K562 (cell line): ENCODE data around the gene SMC5. TPM values are rescaled to one million over a fixed set of nuclear protein-coding genes. Genes with fewer than 3 reads are reported as not detected.
A peak's percentile ranks its signal among the peaks of the same experiment; 100 is the strongest.

Source experiments
- BRD9 ChIP-seq: fragments of 450-650 bp; IDR thresholded peaks from 2 replicates; pipeline ENCODE4 v1.6.1; 2018; ENCODE audit warnings: low read depth; ENCODE audit not compliant: partially characterized antibody
- CBFA2T2 ChIP-seq: fragments of 450-650 bp; conservative IDR thresholded peaks from 2 replicates; pipeline ENCODE4 v1.6.1; 2017; ENCODE audit warnings: mild to moderate bottlenecking
- MEIS2 ChIP-seq: fragments of 450-650 bp; IDR thresholded peaks from 2 replicates; pipeline ENCODE4 v1.6.1; 2014; ENCODE audit warnings: mild to moderate bottlenecking; ENCODE audit not compliant: partially characterized antibody
- PKNOX1 ChIP-seq: fragments of 450-650 bp; IDR thresholded peaks from 2 replicates; pipeline ENCODE4 v1.6.1; 2016
- TAL1 ChIP-seq: fragments of 450-650 bp; IDR thresholded peaks from 2 replicates; pipeline ENCODE4 v1.6.1; 2016; ENCODE audit warnings: mild to moderate bottlenecking
- polyA plus RNA-seq, 8 experiments: library from polyadenylated mRNA; depleted of rRNA in 4 of 8; stranded (reverse) in 5 of 8; unstranded in 3 of 8; fragments of >200 nt; fragmentation: Nextera tagmentation in 2 of 8; fragmentation: Illumina TruSeq in 1 of 8; extraction: Ambion mirVana in 2 of 8; extraction: Trizol in 1 of 8; gene quantifications; 2 replicates each; pipeline versions ENCODE4 v1.2.1 to v1.2.3, GENCODE V29; 2011 to 2014; ENCODE audit warnings: inconsistent platforms in 1 of 8, missing spikeins in 1 of 8
- total RNA-seq, 7 experiments: library from RNA; depleted of rRNA in 6 of 7; stranded (reverse); fragments of >200 nt in 6 of 7; fragmentation: Illumina TruSeq in 2 of 7; extraction: Trizol in 2 of 7; gene quantifications; 2 replicates each; pipeline versions ENCODE4 v1.2.1 to v1.2.3, GENCODE V29; 2011 to 2021; ENCODE audit warnings: low replicate concordance in 1 of 7
- TF ChIP-seq, protein P1 (sequence below): fragments of 450-650 bp; IDR thresholded peaks from 2 replicates; pipeline ENCODE4 v1.6.1; 2016; ENCODE audit warnings: mild to moderate bottlenecking, moderate library complexity

The SMC5 gene
- total and polyA plus RNA-seq, 9 of the 15 experiments (the other 6 are each of a cell fraction or from before 2014, with no cell fraction given), result 3.5 to 43.2 (median 21.4) TPM

DNA sequence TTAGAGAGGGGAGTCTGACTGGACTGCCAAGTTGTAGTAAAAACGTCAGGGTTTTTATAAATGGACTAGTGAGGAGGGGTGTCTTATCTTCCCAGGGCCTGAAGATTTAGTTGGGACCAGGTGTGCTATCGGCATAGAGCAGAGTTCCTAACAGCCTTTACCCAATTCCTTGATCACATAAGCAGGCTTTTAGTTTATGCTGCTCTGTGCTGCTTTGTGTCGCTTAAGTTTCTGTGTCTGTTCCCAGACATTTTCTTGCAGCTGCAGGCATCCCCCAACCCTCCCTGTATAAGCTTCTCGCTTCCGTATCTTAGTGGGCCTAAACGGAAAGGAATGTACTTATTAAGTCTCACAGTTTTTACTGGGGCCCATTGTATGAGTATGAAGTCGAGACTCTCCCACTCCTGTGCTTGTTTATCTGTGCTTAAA lies 2.6 kb upstream of the SMC5 start (continued):
- TF ChIP-seq, protein P1, sequence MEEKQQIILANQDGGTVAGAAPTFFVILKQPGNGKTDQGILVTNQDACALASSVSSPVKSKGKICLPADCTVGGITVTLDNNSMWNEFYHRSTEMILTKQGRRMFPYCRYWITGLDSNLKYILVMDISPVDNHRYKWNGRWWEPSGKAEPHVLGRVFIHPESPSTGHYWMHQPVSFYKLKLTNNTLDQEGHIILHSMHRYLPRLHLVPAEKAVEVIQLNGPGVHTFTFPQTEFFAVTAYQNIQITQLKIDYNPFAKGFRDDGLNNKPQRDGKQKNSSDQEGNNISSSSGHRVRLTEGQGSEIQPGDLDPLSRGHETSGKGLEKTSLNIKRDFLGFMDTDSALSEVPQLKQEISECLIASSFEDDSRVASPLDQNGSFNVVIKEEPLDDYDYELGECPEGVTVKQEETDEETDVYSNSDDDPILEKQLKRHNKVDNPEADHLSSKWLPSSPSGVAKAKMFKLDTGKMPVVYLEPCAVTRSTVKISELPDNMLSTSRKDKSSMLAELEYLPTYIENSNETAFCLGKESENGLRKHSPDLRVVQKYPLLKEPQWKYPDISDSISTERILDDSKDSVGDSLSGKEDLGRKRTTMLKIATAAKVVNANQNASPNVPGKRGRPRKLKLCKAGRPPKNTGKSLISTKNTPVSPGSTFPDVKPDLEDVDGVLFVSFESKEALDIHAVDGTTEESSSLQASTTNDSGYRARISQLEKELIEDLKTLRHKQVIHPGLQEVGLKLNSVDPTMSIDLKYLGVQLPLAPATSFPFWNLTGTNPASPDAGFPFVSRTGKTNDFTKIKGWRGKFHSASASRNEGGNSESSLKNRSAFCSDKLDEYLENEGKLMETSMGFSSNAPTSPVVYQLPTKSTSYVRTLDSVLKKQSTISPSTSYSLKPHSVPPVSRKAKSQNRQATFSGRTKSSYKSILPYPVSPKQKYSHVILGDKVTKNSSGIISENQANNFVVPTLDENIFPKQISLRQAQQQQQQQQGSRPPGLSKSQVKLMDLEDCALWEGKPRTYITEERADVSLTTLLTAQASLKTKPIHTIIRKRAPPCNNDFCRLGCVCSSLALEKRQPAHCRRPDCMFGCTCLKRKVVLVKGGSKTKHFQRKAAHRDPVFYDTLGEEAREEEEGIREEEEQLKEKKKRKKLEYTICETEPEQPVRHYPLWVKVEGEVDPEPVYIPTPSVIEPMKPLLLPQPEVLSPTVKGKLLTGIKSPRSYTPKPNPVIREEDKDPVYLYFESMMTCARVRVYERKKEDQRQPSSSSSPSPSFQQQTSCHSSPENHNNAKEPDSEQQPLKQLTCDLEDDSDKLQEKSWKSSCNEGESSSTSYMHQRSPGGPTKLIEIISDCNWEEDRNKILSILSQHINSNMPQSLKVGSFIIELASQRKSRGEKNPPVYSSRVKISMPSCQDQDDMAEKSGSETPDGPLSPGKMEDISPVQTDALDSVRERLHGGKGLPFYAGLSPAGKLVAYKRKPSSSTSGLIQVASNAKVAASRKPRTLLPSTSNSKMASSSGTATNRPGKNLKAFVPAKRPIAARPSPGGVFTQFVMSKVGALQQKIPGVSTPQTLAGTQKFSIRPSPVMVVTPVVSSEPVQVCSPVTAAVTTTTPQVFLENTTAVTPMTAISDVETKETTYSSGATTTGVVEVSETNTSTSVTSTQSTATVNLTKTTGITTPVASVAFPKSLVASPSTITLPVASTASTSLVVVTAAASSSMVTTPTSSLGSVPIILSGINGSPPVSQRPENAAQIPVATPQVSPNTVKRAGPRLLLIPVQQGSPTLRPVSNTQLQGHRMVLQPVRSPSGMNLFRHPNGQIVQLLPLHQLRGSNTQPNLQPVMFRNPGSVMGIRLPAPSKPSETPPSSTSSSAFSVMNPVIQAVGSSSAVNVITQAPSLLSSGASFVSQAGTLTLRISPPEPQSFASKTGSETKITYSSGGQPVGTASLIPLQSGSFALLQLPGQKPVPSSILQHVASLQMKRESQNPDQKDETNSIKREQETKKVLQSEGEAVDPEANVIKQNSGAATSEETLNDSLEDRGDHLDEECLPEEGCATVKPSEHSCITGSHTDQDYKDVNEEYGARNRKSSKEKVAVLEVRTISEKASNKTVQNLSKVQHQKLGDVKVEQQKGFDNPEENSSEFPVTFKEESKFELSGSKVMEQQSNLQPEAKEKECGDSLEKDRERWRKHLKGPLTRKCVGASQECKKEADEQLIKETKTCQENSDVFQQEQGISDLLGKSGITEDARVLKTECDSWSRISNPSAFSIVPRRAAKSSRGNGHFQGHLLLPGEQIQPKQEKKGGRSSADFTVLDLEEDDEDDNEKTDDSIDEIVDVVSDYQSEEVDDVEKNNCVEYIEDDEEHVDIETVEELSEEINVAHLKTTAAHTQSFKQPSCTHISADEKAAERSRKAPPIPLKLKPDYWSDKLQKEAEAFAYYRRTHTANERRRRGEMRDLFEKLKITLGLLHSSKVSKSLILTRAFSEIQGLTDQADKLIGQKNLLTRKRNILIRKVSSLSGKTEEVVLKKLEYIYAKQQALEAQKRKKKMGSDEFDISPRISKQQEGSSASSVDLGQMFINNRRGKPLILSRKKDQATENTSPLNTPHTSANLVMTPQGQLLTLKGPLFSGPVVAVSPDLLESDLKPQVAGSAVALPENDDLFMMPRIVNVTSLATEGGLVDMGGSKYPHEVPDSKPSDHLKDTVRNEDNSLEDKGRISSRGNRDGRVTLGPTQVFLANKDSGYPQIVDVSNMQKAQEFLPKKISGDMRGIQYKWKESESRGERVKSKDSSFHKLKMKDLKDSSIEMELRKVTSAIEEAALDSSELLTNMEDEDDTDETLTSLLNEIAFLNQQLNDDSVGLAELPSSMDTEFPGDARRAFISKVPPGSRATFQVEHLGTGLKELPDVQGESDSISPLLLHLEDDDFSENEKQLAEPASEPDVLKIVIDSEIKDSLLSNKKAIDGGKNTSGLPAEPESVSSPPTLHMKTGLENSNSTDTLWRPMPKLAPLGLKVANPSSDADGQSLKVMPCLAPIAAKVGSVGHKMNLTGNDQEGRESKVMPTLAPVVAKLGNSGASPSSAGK, result no peak
- TF ChIP-seq MEIS2, result peak; percentile 88
- TF ChIP-seq CBFA2T2, result peak; percentile 91
- peak; percentile 87 for TF ChIP-seq TAL1
- TF ChIP-seq BRD9, result peak; percentile 78
- peak; percentile 40; the same call in 1 of the 2 replicates for TF ChIP-seq PKNOX1
